Activated CD4-positive, alpha-beta T cell treated with anti-CD3 and anti-CD28 coated beads for 4 hours (primary cell): ENCODE results near the gene F2RL3.

Source experiments
- DNase-seq, 2 donors: peaks; one replicate each; pipeline ENCODE4 v3.0.0-alpha.2; 2020

F2RL3 gene

DNA sequence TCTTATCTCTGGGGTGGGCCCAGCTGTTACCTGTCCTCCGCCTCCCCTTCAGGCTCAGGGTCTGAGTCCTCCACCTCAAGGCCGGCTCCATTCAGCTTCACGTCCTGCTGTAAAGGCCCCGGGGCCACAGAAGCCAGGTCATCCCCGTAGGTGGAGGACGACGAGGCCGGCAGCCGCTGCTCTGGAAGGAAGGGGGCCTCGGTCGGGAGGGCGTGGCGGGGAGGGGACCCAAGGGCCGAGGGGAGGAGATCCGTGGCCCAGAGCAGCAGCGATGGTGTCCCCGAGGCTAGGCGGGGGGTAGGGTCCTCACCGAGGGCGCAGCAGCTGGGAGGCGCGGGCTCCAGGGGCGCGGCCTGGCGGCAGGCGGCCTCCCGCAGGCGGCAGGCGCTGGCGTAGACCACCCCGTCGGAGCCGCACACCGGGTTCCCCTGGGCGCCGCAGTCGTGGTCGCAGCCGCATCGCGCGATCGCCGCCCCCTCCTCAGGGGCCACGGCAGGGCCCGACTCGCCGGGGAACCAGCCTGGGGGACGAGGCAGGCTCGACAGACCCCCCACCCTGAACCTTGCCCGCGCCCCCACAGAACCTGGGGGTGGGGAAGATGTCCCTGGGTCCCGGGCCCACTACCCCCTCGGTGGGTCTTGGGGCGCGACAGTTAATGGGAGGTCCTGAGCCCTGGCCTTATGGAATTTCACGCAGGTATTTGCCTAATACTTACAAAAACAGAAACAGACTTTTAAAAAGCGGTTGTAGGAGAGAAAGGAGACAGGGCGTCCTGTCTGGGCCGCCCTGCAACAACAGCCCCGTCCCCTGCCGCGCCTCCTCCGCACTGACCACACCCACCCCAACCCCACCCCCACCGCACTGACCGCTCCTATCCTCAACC is 7.6 kb downstream of the F2RL3 start:
- DNase-seq: no peak

DNA sequence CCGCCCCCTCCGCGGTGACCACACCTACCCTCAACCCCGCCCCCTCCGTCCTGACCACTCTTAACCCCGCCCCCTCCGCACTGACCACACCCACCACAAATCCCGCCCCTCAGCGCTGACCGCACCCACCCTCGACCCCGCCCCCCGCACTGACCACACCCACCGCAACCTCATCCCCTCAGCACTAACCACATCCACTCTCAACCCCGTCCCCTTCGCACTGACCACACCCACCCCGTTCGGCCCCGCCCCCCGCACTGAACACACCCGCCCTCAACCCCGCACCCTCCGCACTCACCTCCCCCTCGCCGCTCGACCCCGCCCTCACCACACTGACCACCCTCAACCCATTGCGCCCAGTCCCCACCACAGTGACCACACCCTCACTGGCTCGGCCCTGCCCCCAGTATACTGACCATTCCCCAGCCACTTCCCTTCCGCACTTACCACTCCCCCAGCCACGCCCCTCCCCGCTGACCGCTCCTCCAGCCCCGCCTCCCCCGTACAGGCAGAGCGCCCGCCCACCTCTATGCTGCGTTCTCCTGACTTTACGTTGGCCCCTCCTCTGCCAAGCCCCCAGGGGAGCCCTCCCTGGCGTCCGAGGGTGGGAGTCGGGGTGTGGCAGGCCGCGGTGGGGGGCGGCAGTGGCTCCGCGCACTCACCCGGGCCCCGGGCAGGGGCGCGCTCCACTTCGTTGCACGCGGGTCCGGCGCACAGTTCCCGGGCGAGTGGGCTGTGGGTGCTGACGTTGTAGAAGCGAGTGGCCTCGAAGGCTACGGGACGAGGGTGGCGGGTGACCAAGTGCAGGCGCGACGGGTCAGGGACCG is 8.4 kb downstream of the F2RL3 start:
- peak; percentile 33 to 63 for DNase-seq

DNA sequence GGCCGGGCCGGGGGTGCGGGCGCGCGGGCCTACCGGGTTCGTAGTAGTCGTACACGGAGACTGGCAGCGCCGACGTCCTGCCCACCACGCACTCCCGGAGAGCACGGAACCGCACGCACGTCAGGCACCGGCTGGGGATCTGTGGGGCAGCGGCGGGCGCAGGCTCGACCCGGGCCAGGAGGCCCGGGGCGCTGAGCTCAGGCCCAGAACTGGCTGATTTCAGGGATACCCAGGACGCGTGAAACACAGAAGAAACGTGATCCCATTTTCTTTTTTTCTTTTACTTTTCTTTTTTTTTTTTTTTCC is 9.0 kb downstream of the F2RL3 start:
- no peak for DNase-seq

DNA sequence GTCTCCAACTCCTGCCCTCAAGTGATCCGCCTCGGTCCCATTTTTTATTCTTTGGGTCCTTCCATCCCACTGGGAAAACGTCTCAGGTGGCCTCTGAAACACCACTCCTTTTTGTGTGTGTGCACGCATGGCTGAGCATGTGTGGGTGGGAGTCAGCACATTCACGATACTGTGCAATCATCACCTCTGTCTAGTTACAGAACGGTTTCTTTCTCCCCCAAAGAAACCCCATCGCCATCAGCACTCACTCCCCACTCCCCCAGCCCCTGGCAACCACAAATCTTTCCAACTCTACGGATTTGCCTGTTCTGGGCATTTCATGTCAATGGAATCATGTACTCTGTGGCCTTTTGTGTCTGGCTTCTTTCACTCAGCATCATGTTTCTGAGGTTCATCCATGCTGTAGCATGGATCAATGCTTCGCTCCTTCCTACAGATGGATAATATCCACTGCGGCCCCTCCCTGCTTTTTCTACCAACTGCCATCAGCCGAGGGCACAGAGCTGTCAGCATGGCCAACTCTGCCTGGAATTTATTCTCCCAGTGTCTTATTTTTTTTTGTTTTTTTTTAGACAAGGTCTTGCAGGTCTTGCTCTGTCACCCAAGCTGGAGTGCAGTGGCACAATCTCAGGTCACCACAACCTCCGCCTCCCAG is 9.7 kb downstream of the F2RL3 start:
- no peak for DNase-seq

DNA sequence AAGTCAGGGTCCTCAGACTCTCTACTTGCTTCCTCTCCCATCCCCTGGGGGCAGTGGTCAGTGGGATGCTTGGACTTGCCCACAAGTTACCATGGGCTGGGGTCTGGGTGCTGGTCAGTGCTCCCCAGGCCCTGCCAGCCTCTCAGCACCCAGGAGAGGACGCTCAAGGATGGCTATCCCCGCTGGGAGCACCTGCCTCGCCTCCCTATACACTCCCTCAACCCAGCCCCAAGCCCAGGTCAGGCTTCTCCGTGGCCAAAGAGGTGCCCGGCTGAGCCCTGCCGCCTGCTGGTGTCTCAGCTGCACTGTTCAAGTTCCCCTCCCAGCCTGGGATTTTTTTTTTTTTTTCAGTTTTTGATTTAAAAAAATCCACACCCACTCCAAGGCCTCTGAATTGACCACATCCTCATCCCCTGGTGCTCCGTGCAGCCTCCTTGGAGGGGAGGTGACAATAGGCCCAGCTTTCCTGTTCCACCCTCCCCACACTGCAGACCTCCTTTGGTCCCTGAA is 10.8 kb downstream of the F2RL3 start:
- DNase-seq: no peak

DNA sequence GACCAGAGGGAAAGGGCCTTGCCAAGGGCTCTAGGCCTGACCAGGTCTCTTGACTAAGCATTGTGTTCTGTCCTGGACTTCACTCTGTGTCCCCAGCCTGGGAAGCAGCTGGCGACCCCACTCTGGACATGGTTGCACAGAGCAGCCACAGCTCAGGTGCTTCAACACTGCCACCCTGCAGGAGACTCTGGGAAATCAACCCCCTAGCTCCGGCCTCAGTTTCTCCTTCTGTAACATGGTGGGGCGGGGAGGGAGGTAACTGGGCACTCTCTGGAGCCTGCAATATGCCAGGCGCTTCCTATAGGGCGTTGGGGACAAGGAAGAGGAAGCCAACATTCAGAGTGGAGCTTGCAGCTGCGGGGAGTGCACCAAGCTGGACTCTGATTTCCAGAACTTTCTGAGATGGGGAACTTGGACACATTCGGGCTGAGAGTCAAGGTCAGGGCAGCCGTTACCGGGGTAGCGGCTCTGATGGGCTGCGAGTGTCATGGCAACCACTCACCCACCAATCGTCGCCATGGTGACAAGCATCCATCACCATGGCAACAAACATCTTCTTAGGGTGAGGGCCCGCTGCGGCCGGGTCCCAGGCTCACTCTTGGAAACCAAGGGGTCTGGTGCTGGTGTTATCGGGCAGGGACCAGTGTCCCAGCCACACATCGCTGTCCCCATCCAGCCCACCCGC is 12.8 kb downstream of the F2RL3 start:
- no peak for DNase-seq

DNA sequence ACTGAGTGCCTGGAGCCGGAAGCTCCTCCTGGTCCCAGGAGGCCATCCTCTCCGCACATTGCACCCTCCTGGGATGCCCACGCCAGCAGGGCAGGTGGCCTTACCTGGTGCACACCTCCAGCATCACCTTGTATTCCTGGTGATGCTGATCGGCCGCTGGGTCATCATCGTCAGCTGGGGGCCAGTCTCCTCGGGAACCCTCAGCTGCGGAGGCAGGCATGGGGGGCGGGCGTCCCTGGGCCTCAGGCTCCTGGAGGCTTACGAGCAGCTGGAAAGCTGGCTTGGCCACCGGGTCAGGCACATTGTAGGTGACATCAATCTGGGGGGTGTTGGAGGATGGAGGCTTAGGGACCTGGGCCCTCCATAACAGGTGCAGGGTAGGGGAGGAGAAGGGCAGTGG is 13.7 kb downstream of the F2RL3 start:
- DNase-seq: no peak

DNA sequence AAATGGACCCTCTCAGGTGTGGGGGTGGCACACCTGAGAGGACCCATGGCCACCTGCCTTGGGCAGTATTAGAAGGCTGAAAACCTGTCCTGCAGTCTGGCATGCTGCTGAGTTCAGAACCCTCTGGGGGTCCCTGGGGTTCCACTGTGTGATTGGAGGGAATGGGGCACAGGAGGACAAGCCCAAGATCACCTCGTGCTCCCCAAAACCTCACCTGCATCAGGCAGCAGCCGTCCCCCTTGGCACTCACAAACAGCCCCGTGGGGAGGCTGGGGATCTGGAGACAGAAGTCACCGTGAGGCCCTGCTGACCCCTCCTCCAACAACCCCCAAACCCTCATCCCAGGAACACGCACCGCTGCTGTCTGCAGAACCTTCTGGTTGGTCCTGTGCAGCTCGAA is 14.5 kb downstream of the F2RL3 start:
- DNase-seq: no peak

DNA sequence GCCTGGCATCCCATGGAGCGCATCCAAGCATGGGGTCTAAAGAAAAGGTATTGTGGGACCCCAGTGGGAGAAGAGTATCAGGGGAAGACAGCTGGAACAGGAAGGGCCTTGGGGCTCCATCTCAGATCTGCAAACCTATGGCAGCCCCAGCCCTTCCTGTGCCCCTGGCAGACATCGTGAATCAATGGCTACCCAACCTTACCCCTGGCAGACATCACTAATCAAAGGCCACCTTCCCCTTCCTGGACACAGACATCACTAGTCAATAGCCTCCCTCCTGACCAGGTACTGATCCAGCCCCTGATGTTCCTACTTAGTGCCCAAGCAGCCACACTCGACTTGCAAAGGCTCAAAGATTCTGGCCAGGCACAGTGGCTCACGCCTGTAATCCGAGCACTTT is 15.8 kb downstream of the F2RL3 start:
- no peak for DNase-seq

DNA sequence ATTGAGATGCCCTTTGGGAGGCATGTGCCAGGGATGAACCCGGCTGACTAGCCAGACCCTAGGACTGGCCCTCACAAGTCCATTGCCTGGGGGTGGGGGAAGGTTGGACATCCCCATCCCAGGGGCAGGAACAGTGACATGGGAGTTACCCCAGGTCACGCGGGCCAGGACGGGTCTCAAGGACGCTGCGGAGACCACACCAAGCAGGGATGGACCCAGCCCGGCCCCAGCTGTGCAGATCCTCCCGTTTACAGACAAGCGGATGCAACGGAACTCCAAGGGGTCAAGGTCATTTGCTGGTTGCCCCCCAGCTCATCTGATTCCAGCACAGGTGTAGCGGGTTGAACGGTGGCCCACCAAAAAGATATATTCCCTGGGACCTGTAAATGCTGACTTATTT is 20.0 kb downstream of the F2RL3 start:
- DNase-seq: no peak

DNA sequence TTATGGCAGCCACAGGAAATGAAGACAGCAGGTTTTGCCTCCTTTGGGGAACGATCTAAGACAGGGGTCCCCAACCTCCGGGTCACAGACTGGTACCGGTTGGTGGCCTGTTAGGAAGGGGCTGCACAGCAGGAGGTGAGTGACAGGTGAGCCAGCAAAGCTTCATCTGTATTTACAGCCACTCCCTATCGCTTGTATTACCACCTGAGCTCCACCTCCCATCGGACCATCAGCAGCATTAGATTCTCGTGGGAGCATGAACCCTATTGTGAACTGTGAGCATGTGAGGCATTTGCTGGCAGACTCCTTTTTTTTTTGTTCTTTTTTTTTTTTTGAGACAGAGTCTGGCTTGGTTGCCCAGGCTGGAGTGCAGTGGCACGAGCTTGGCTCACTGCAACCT is 22.2 kb downstream of the F2RL3 start:
- no peak for DNase-seq

DNA sequence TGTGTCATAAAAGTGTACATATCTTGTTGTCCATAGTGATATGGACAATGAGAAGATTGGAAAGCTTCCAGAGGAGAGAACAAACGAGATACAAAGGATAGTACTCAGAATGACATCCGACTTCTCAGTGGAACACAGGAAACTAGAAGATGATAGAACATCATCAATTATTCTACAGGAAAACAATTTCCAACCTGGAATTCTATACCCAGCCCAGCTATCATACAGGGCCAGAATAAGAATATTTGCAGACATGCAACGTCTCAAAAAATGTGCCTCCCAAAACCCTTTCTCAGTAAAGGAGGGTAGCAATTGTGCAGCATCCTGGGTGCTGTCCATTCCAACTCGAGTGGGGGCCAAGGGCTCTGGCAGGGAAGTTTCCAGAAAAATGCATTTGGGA is 24.0 kb downstream of the F2RL3 start:
- no peak for DNase-seq

DNA sequence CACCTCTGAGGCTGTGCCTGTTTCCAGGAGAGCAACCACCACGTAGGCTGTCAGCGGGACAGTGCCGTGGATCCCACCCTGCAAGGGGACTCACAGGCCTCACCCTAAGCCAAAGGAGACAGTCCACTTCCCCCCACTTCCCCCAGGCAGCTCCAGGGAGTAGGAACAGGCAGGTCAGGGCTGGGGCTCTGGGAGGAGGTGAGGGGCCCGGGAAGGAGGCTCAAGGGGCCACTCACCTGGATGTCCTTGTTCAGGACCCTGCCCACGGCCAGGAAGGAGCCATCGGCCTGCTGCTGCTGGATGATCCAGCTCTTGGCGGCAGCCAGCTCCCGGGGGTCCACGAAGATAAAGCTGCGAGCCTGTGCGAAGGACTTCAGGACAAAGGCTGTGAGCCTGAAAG is 25.6 kb downstream of the F2RL3 start:
- no peak for DNase-seq

DNA sequence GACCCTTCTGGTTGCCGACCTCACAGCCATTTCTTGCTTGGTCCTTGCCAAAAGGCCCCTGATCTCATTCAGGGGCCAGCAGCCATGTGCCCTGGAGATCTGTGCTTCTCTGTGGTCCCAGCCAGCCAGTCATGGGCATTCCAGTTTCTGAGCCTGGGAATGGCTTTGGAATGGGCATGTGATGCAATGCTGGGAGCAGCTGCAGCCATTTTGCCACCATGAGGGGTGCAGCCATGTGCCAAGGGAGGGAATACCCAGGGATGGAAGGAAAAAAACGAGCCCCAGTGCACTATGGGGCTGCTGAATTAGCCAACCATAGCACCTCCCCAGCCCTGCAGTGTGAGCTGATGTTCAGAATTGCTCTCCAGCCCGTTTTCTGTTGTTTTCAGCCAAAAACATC is 26.3 kb downstream of the F2RL3 start:
- DNase-seq: no peak

DNA sequence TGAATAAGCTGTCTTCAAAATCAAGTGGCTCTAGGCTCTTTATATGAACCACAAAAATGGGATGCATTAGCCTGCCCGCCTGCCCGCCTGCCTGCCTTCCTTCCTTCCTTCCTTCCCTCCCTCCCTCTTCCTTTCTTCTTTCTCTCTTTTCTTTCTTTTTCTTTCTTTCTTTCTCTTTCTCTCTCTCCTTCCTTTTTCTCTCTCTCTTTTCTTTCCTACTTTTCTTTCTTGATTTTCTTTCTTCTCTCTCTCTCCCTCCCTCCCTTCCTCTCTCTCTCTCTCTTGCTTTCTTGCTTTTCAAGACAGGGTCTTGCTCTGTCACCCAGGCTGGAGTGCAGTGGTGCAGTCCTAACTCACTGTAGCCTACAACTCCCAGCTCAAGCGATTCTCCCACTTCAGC is 26.9 kb downstream of the F2RL3 start:
- no peak for DNase-seq

DNA sequence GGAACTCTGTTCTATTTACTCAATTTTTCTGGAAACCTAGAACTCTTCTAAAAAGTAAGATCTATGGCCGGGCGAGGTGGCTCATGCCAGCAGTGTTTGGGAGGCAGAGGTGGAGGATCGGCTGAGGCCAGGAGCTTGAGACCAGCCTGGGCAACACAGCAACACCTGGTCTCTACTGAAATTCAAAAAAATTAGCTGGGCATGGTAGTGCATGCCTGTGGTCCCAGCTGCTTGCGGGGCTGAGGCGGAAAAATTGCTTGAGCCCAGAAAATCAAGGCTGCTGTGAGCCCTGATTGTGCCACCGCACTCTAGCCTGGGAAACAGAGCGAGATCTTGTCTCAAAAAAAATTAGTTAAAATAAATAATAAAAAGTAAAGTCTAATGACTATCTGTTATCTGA is 28.6 kb downstream of the F2RL3 start:
- no peak for DNase-seq

DNA sequence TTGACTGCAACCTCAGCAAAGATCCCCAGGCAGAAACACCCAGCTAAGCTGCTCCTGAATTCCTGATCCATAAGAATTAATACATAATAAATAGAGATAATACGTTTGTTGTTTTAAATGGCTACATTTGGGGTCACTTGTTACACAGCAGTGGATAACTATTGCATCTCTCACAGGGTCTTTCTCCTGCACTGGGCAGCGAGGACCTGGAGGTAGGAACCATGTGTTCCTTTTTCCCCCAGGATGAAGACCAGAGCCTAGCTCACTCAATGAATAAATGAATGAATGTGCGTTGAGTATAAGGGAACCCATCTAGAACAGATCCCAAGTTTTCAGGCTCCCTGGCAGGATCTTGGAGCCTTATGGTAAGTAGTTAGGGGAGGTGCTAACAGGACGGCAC is 30.7 kb downstream of the F2RL3 start:
- no peak for DNase-seq

DNA sequence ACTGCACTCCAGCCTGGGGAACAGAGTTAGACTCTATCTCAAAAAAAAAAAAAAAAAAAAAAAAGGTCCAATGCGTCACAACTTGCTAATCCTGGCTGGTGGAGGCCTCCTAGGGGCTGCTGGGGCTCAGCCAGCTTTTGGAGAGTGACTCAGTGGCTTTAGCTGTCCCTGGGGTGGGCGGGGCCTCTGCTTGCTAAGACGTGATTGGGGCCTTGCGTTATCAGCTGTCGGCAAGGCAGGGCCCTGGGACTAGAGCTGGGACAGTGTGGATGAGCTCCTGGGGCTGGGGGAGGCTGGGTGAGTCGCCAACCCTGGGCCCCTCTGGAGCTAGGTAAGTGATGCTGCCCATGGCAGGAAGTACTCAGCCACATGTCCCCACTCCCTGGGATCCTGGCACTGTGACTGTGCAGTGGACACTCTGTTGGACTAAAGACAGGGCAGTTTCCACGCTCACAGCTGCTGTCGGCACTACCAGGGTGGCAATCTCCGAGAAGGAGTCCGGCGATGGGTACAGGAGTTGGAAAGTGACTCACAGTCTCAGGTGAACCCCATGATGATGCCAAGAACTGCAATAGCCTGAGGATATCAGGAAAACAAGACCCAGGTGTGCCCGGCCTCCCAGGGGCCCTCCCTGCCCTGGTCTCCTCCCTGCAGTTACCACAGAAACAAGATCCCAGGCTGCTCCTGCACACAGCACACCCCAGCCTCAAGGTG is 32.2 kb downstream of the F2RL3 start:
- DNase-seq: no peak

DNA sequence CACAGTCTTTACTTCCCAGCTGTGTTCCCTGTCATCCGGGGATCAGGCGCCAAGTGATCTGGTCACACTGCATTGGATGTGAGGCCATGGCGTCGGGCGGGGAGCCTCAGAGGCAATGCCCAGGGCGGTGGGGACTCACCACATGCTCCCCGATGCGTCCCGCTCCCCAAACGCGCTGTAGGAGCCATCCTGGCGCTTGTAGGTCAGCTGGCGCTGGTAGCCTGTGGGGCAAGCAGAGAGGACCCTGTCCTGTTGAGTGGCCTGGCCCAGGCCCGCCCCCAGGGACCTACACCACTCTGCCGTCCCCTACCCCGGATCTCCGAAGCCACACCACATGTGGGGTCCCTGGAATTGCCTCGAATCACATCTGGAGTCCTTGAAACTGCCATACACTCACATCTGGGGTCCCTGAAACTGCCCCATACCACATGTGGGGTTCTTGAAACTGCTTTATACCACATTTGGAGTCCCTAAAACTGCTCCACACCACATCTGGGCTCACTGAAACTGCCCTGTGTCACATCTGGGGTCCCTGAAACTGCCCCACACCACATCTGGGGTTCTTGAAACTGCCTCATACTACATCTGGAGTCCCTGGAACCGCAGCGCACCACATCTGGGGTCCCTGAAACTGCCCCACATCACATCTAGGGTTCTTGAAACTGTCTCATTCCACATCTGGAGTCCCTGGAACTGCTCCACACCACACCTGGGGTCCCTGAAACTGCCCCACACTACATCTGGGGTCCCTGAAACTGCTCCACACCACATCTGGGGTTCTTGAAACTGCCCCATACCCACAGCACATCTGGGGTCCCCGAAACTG is 33.2 kb downstream of the F2RL3 start:
- DNase-seq: no peak

DNA sequence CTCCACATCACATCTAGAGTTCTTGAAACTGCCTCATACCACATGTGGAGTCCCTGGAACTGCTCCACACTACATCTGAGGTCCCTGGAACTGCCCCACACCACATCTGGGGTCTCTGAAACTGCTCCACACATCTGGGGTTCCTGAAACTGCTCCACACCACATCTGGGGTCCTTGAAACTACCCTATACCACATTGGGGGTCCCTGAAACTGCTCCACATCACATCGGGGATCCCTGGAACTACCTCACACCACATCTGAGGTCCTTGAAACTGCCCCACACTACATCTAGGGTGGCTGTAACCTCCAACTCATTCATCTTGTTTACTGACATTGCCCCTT is 33.8 kb downstream of the F2RL3 start:
- no peak for DNase-seq

DNA sequence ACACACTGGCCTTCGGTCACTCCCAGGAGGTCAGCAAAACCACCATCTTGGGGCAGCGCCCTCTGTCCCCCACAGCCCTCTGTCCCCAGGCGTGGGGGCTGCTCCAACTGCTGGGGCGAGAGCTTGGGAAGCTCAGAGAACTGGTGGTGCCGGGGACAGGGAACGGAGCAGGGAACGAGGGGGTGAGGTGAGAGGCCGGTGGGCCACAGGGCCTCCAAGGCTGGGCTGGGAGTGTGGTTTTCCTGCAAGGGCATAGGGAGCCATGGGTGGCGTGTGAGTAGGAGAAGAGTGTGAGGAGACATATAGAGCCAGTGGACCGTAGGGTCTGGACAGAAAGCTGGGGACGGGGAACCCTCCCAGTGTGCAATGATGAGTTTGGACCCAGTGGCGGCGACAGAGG is 34.1 kb downstream of the F2RL3 start:
- DNase-seq: no peak

DNA sequence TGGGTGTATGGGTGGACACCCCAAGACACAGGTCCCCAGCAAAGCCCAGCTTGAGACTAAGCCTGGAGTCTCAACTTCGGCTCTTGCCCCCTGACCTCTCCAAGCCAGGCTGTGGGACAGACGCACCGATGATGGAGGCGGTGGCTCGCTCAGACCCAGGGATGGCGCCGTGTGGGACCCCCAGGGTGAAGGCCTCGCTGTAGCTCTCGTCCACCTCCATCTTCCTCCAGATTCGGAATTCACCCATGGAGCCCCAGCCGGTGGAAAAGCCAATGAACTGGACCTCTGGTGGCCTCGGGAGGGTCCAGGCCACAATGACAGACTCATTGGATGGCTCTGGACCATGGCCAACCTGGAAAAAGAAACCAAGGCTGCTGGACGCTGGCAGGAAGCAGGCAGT is 39.1 kb downstream of the F2RL3 start:
- DNase-seq: no peak
